A673 (cell line): Measurements from ENCODE around the gene CCDC54. TPM values are rescaled to one million over a fixed set of nuclear protein-coding genes. Genes with fewer than 3 reads are reported as not detected.

Experiments
- BruUV-seq: library from RNA; stranded (reverse); fragments of 400-500 nt; replicated peaks from 2 replicates; lab custom pipeline; 2021; lab: Mats Ljungman, UMichigan
- CTCF ChIA-PET: fragments of 300-600 bp; sonication (Branson Sonifier 250); formaldehyde crosslinking; loops from one replicate; lab custom pipeline; 2022; ENCODE audit warnings: antibody characterized with exemption; lab: Charles Lee
- POLR2A ChIA-PET: fragments of 300-600 bp; sonication (Branson Sonifier 250); formaldehyde crosslinking; loops from one replicate; lab custom pipeline; 2022; ENCODE audit warnings: antibody characterized with exemption; ENCODE audit not compliant: low non-redundant PET; lab: Charles Lee
- DNase-seq: peaks from one replicate; pipeline ENCODE4 v3.0.0-alpha.2; 2015; ENCODE audit warnings: low spot score
- H3K27ac ChIP-seq: fragments of 200-600 bp; sonication (generic); 2 replicates; pipeline ENCODE4 v1.5.1; 2016; ENCODE audit warnings: mixed run types, low read depth, mild to moderate bottlenecking, mixed read lengths, antibody characterized with exemption, low read length; ENCODE audit not compliant: poor library complexity, severe bottlenecking
- H3K27me3 ChIP-seq: fragments of 200-600 bp; sonication (generic); replicated peaks from 2 replicates; pipeline ENCODE4 v1.6.1; 2017; ENCODE audit warnings: mixed run types, low read depth, mild to moderate bottlenecking, mixed read lengths, antibody characterized with exemption, low read length; ENCODE audit not compliant: insufficient read depth, poor library complexity
- H3K36me3 ChIP-seq: fragments of 200-600 bp; sonication (generic); 2 replicates; pipeline ENCODE4 v1.6.1; 2016; ENCODE audit warnings: mixed run types, mild to moderate bottlenecking, mixed read lengths, antibody characterized with exemption, low read length; ENCODE audit not compliant: insufficient read depth, poor library complexity, severe bottlenecking
- H3K4me1 ChIP-seq: fragments of 200-600 bp; sonication (generic); 2 replicates; pipeline ENCODE4 v1.6.1; 2017; ENCODE audit warnings: mixed run types, mild to moderate bottlenecking, mixed read lengths, antibody characterized with exemption, low read length; ENCODE audit not compliant: insufficient read depth, poor library complexity, severe bottlenecking
- H3K4me3 ChIP-seq: fragments of 200-600 bp; sonication (generic); 2 replicates; pipeline ENCODE4 v1.5.1; 2016; ENCODE audit warnings: low read depth, mixed run types, mild to moderate bottlenecking, mixed read lengths, low read length; ENCODE audit not compliant: poor library complexity, severe bottlenecking
- H3K9me3 ChIP-seq: fragments of 200-600 bp; sonication (generic); 2 replicates; pipeline ENCODE4 v1.6.1; 2016; ENCODE audit warnings: mixed run types, low read depth, mild to moderate bottlenecking, mixed read lengths, antibody characterized with exemption, low read length; ENCODE audit not compliant: poor library complexity, severe bottlenecking
- EZH2 ChIP-seq: fragments of 200-600 bp; sonication (generic); IDR thresholded peaks from 2 replicates; pipeline ENCODE4 v1.6.1; 2017; ENCODE audit warnings: borderline replicate concordance, low read depth, mild to moderate bottlenecking, mixed read lengths, antibody characterized with exemption, low read length; ENCODE audit not compliant: poor library complexity, severe bottlenecking
- intact Hi-C: fragments of 100-400 bp; cut with micrococcal nuclease; formaldehyde crosslinking; loops from one replicate; pipeline ENCODE4 v1.10.0; 2022; ENCODE audit not compliant: unreplicated experiment
- total RNA-seq: library from RNA; stranded (reverse); gene quantifications from 2 replicates; pipeline ENCODE4 v1.2.3, GENCODE V29; 2021
- TF ChIP-seq, protein P1 (sequence below): fragments of 300-800, 200-600 bp; sonication (generic); conservative IDR thresholded peaks from 2 replicates; pipeline ENCODE4 v1.5.1; 2017; ENCODE audit warnings: low read depth, mild to moderate bottlenecking, antibody characterized with exemption, low read length, moderate library complexity, mixed read lengths

CCDC54 gene
- total RNA-seq, 1 experiment from 2014 or later: not detected

DNA sequence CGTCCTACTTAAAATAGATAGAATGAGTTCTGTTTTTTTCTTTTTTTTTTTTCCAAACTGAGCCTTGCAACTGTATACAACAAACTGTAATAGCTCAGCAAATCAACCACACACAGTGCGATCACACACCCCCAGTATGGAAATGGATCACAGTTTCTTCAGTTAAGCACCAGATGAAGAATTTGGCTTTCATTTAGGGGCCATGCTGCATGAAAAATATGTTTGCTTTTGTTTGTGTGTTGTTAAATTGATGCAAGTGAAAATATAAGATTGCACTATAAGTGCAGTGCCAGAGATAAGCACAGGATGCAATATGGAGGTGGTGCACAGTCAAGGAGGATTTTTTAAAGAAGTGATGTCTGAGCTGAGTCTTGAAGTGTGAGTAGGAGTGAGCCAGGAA, 17.8 kb downstream of the CCDC54 start:
- Histone ChIP-seq H3K4me3 (no peak overlapping the region), H3K27me3 (no peaks in the 10 kb centered on the region), H3K9me3 (no peaks in the 10 kb centered on the region), H3K27ac (no peak overlapping the region), H3K4me1 (no peaks in the 10 kb centered on the region), H3K36me3 (no peaks in the 10 kb centered on the region)
- TF ChIP-seq, protein P1, sequence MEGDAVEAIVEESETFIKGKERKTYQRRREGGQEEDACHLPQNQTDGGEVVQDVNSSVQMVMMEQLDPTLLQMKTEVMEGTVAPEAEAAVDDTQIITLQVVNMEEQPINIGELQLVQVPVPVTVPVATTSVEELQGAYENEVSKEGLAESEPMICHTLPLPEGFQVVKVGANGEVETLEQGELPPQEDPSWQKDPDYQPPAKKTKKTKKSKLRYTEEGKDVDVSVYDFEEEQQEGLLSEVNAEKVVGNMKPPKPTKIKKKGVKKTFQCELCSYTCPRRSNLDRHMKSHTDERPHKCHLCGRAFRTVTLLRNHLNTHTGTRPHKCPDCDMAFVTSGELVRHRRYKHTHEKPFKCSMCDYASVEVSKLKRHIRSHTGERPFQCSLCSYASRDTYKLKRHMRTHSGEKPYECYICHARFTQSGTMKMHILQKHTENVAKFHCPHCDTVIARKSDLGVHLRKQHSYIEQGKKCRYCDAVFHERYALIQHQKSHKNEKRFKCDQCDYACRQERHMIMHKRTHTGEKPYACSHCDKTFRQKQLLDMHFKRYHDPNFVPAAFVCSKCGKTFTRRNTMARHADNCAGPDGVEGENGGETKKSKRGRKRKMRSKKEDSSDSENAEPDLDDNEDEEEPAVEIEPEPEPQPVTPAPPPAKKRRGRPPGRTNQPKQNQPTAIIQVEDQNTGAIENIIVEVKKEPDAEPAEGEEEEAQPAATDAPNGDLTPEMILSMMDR: no peak
- no peak for TF ChIP-seq EZH2
- DNase-seq: no peak
- ChIA-PET CTCF (interaction anchor here (0.7 kb wide), 1 partner anchor 36 kb away, joined by 3 read pairs; no protein-coding TSS in a partner anchor), POLR2A (no interaction called here)
- no TSS peak for BruUV-seq
- intact Hi-C loops: no loop called here

DNA sequence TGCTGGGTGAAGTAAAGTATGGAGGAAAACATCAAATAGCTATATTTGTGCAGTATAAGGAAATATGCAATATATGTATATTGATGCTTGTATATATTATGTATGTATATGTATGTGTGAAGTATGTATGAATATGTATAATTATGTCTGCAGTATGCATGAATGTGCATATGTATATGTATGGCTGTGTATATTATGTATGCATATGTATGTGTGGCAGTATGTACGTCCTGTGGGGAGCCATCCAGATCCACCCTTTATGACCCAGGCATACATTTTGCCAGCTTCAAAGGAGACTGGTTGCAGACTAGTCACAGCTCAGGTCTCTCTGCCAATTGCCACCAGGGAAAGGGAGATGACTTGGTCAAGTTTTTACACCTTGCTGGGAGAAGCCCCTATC, 24.1 kb downstream of the CCDC54 start:
- H3K36me3 ChIP-seq: no peaks in the 10 kb centered on the region
- intact Hi-C loops: no loop called here
- H3K27me3 ChIP-seq: no peaks in the 10 kb centered on the region
- POLR2A ChIA-PET: no interaction called here
- CTCF ChIA-PET: no interaction called here
- H3K4me3 ChIP-seq: no peak overlapping the region
- H3K4me1 ChIP-seq: no peaks in the 10 kb centered on the region
- no TSS peak for BruUV-seq
- no peak for DNase-seq
- no peak overlapping the region for H3K27ac ChIP-seq
- TF ChIP-seq, protein P1: no peak
- TF ChIP-seq EZH2: no peak
- H3K9me3 ChIP-seq: no peaks in the 10 kb centered on the region

DNA sequence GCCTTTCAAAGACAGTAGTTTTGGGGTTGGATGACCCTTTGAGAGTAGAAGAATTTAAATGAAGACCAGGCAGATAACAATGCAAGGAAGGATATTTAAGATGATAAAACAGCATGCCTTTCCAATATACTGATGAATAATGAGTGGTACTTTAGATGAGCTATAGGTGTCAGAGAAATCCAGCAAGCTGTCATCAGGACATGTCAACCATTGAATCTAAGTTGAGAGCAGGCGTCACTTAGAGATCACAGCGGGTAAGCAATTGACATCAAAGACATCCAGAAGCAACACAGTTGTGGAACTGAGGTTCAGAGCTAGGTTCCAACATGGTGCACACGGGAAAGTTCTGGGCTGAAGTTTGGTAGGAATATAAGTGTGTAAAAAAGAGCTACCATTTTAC, 25.0 kb downstream of the CCDC54 start:
- intact Hi-C loops: no loop called here
- Histone ChIP-seq H3K4me3 (no peak overlapping the region), H3K9me3 (no peaks in the 10 kb centered on the region), H3K36me3 (no peaks in the 10 kb centered on the region), H3K27ac (no peak overlapping the region), H3K27me3 (no peaks in the 10 kb centered on the region), H3K4me1 (no peaks in the 10 kb centered on the region)
- no TSS peak for BruUV-seq
- ChIA-PET CTCF (no interaction called here), POLR2A (no interaction called here)
- no peak for DNase-seq
- TF ChIP-seq EZH2: no peak
- TF ChIP-seq, protein P1: no peak
